GM19438 (cell line): ENCODE results near the gene SLC35F1.

Experiments
- ATAC-seq: cut with Tn5 transposase; IDR thresholded peaks from one replicate; pipeline ENCODE4 v1.9.1; 2021; ENCODE audit warnings: low read depth; ENCODE audit not compliant: unreplicated experiment

Gene SLC35F1

GRCh38 chr6:118299457-118299856, 392.4 kb downstream of the SLC35F1 start:
- no peak for ATAC-seq

GRCh38 chr6:118304321-118304720, 397.3 kb downstream of the SLC35F1 start:
- ATAC-seq = no peak

GRCh38 chr6:118305081-118305480, 398.0 kb downstream of the SLC35F1 start:
- ATAC-seq = no peak

GRCh38 chr6:118306392-118307238, 399.6 kb downstream of the SLC35F1 start:
- ATAC-seq = no peak

GRCh38 chr6:118307581-118307980, 400.5 kb downstream of the SLC35F1 start:
- no peak for ATAC-seq

GRCh38 chr6:118309337-118310093, 402.5 kb downstream of the SLC35F1 start:
- no peak for ATAC-seq

GRCh38 chr6:118313208-118313607, 406.1 kb downstream of the SLC35F1 start:
- ATAC-seq = no peak

- ATAC-seq = no peak
Observed at GRCh38 chr6:118313762-118314161, 406.7 kb downstream of the SLC35F1 start.

GRCh38 chr6:118316796-118317384, 409.8 kb downstream of the SLC35F1 start:
- ATAC-seq = peak; percentile 46

- ATAC-seq = peak; percentile 29
Observed at GRCh38 chr6:118317581-118318563, 410.8 kb downstream of the SLC35F1 start.

GRCh38 chr6:118318648-118319047, 411.6 kb downstream of the SLC35F1 start:
- no peak for ATAC-seq

GRCh38 chr6:118319416-118319815, 412.4 kb downstream of the SLC35F1 start:
- no peak for ATAC-seq

- ATAC-seq = no peak
Observed at GRCh38 chr6:118319894-118320649, 413.0 kb downstream of the SLC35F1 start.

GRCh38 chr6:118320652-118321051, 413.6 kb downstream of the SLC35F1 start:
- ATAC-seq = no peak

- no peak for ATAC-seq
Observed at GRCh38 chr6:118324116-118324515, 417.1 kb downstream of the SLC35F1 start.

GRCh38 chr6:118325220-118325860, 418.3 kb downstream of the SLC35F1 start:
- ATAC-seq = no peak

GRCh38 chr6:118326712-118327111, 419.6 kb downstream of the SLC35F1 start:
- no peak for ATAC-seq

- ATAC-seq = no peak
Observed at GRCh38 chr6:118327237-118327636, 420.2 kb downstream of the SLC35F1 start.

GRCh38 chr6:118333772-118334171, 426.7 kb downstream of the SLC35F1 start:
- ATAC-seq = no peak
